ENCODE measurements around the gene RNU1-3.
"Not testable (repeated sequence)": the region's sequence is repeated elsewhere in the genome, so short reads cannot be mapped to it uniquely, and the experiment has no call there.

- not testable (repeated sequence) for TF ChIP-seq EZH2 (IDR thresholded peaks at IDR 0.05; ENCODE audit: insufficient read depth, poor library complexity, severe bottlenecking); EZH2phosphoT487 (IDR thresholded peaks at IDR 0.05; ENCODE audit: insufficient read depth, low read depth)
These were observed 45.4 kb upstream of the RNU1-3 start for GRCh38 chr1:16712131-16712530.
